ENCODE results near the gene OR5B21. TPM values are rescaled to one million over a fixed set of nuclear protein-coding genes. Genes with fewer than 3 reads are reported as not detected.

Gene OR5B21
- total and polyA plus RNA-seq, 5 donors, result not detected

DNA sequence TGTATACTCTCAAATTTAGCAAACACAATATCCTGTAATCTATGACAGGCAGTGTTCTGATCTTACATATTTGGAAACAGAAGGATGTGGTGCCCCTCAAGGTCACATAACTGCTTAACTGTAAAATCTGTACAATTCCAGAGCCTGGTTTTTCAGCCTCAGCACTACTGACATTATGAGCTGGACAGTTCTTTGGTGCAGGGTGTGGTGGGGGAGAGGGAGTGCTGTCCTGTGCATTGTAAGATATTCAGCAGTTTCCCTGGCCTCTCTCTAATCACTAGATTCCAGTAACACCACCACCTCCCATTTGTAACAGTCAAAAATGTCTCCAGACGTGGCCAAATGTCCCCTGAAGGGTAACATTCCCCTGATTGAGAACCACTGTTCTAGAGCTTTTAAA lies 1.8 kb upstream of the OR5B21 start:
- Histone ChIP-seq H3K27ac (ENCODE audit: low read length) (no peak overlapping the region), H3K9me3 (ENCODE audit: control insufficient read depth, low read length) (no peaks in the 10 kb centered on the region), H3K4me3 (ENCODE audit: low read length) (no peak overlapping the region), H3K4me1 (ENCODE audit: control insufficient read depth, insufficient read depth, low read length) (no peaks in the 10 kb centered on the region), H3K27me3 (ENCODE audit: control insufficient read depth, insufficient read depth) (no peaks in the 10 kb centered on the region)
- intact Hi-C loops (cut with DNase I), result loop anchor here in 1 of 4 donors (10.0 kb wide), 1 partner anchor 1055 kb away; no protein-coding TSS in a partner anchor
- WGBS, result 41% methylated on average over 1 of the region's 1 CpG
- no peak for ATAC-seq
- DNase-seq, result no peak

DNA sequence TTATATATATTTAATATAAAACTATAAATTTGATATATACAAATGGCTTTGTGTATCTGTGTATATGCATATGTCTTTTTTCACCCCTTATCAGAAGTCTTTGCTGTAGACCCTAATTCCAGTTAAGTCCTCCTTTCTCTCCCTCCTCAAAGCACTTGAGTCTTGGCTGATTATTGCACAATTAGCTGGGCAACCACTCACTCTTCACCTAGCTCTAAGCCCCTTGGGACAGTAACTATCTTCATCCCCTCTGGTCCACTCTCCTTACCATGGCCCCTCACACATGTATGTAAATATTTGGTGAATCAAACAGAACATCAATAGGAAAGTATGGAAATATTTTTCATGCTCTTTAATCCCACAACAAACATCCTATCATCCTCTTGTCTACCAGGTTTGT lies 909 bp upstream of the OR5B21 start:
- no peak overlapping the region for H3K4me3 ChIP-seq (ENCODE audit: low read length)
- H3K27ac ChIP-seq (ENCODE audit: low read length), result no peak overlapping the region
- DNase-seq (no peak), ATAC-seq (no peak)
- intact Hi-C loops (cut with DNase I), result no loop called here
- no peaks in the 10 kb centered on the region for H3K9me3 ChIP-seq (ENCODE audit: control insufficient read depth, low read length)
- H3K27me3 ChIP-seq (ENCODE audit: control insufficient read depth, insufficient read depth), result no peaks in the 10 kb centered on the region
- H3K4me1 ChIP-seq (ENCODE audit: control insufficient read depth, insufficient read depth, low read length), result no peaks in the 10 kb centered on the region

DNA sequence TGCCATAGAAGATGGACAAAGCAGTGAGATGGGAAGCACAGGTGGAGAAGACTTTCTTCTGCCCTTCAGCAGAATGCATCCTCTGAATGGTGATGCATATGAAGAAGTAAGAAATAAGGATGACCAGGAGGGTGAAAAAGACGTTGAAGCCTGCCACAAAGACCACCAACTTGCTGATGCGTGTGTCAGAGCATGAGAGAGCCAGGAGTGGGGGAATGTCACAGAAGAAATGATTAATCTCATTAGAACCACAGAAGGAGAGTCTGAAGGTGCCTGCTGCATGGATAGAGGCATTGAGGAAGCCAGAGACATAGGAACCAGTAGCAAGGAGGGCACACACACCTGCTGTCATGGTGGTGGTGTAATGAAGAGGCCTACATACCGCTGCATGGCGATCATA lies 550 bp downstream of the OR5B21 start:
- Histone ChIP-seq H3K9me3 (ENCODE audit: control insufficient read depth, low read length) (no peaks in the 10 kb centered on the region), H3K27ac (ENCODE audit: low read length) (no peak overlapping the region), H3K4me3 (ENCODE audit: low read length) (no peak overlapping the region), H3K4me1 (ENCODE audit: control insufficient read depth, insufficient read depth, low read length) (no peaks in the 10 kb centered on the region), H3K27me3 (ENCODE audit: control insufficient read depth, insufficient read depth) (no peaks in the 10 kb centered on the region)
- DNase-seq (no peak), ATAC-seq (no peak)
- intact Hi-C loops (cut with DNase I), result no loop called here
- 89% methylated on average over 4 of the region's 4 CpGs for WGBS

DNA sequence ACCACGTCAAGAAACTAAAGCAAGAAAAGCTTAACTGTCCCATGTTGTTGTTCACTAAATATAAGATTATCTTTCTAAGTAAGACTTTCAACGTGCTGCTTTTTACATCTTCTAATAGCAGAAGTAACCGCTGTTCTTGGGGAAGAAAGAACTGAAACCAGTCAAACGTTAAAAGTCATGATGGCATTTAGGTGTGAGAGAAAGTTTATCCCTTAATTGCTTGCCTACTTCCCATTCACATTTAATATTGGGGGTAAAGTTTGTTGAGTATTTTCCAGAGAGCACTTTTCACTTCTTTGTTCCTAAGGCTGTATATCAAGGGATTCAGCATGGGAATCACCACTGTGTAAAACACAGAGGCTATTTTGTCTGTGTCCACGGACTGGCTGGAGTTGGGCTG lies 970 bp downstream of the OR5B21 start:
- Histone ChIP-seq H3K4me3 (ENCODE audit: low read length) (no peak overlapping the region), H3K4me1 (ENCODE audit: control insufficient read depth, insufficient read depth, low read length) (no peaks in the 10 kb centered on the region), H3K27me3 (ENCODE audit: control insufficient read depth, insufficient read depth) (no peaks in the 10 kb centered on the region), H3K27ac (ENCODE audit: low read length) (no peak overlapping the region), H3K9me3 (ENCODE audit: control insufficient read depth, low read length) (no peaks in the 10 kb centered on the region)
- DNase-seq, result no peak
- no peak for ATAC-seq
- intact Hi-C loops (cut with DNase I), result no loop called here
- WGBS, result 75% methylated on average over 5 of the region's 5 CpGs

DNA sequence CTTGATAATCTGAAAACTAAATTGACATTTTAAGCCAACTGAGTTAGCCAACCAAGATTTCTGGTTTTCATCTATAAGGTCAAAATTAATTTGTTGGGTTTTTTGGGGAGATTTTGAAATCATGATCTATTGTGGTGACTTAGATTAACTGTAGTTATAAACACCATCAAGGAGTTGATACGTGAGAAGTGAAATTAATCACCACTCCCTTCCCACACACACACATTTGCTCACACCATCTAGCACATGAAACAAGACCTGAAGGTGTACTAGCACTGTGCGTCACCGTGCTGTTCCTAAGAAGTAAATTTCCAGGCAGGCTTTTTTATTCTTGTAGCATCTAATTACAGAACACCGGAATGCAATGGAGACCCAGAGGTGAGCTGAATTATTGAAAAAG lies 2.1 kb downstream of the OR5B21 start:
- Histone ChIP-seq H3K9me3 (ENCODE audit: control insufficient read depth, low read length) (no peaks in the 10 kb centered on the region), H3K4me3 (ENCODE audit: low read length) (no peak overlapping the region), H3K27me3 (ENCODE audit: control insufficient read depth, insufficient read depth) (no peaks in the 10 kb centered on the region), H3K27ac (ENCODE audit: low read length) (no peak overlapping the region), H3K4me1 (ENCODE audit: control insufficient read depth, insufficient read depth, low read length) (no peaks in the 10 kb centered on the region)
- no peak for ATAC-seq
- WGBS, result 90% methylated on average over 4 of the region's 4 CpGs
- DNase-seq, result no peak
- intact Hi-C loops (cut with DNase I), result no loop called here

DNA sequence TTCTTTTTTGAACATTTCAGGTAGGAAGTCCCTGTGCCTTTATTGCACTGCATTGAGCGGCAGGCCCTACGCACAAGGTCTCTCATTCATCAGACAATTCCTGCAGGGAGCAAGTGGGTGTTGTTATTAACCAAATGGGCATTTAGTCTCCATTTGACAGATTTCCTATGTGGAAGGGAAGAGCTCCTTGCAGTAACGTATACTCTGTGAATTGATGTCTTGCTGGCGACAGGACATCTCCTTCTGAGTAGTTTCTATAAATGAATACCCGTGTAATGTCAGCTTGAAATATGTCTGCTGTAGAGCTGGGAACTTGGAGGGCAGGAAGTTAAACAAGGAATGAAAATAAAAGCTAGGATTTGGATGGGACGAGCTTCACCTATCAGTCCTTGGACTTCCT lies 3.7 kb downstream of the OR5B21 start:
- Histone ChIP-seq H3K9me3 (ENCODE audit: control insufficient read depth, low read length) (no peaks in the 10 kb centered on the region), H3K27ac (ENCODE audit: low read length) (no peak overlapping the region), H3K4me3 (ENCODE audit: low read length) (no peak overlapping the region), H3K27me3 (ENCODE audit: control insufficient read depth, insufficient read depth) (no peaks in the 10 kb centered on the region), H3K4me1 (ENCODE audit: control insufficient read depth, insufficient read depth, low read length) (no peaks in the 10 kb centered on the region)
- DNase-seq (no peak), ATAC-seq (no peak)
- WGBS, result 62% methylated on average over 6 of the region's 6 CpGs
- intact Hi-C loops (cut with DNase I), result no loop called here

DNA sequence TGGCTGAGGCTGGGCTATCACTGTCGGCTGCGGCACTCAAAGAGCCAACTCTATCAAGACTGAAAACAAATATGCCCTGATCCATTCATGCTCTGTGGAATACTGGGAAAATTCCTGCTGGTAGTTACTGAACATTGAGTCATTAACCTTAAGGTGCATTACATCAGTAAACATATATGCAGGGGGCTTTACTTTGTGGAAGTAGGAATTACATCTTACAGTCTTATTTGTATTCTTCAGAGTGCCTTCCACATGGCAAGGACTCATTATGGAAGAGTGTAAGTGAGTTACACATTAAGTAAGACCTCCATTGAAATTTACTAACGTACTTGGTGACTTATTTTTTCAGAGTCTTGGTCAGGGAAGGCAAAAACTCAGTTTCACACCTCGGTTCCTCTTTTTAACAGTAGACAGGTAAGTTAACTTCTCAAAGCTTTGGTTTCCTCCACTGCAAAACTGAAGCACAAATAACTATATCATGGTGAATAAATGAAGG lies 4.5 kb downstream of the OR5B21 start:
- Histone ChIP-seq H3K4me1 (ENCODE audit: control insufficient read depth, insufficient read depth, low read length) (no peaks in the 10 kb centered on the region), H3K27ac (ENCODE audit: low read length) (no peak overlapping the region), H3K9me3 (ENCODE audit: control insufficient read depth, low read length) (no peaks in the 10 kb centered on the region), H3K4me3 (ENCODE audit: low read length) (no peak overlapping the region), H3K27me3 (ENCODE audit: control insufficient read depth, insufficient read depth) (no peaks in the 10 kb centered on the region)
- DNase-seq (no peak), ATAC-seq (no peak)
- 88% methylated on average over 4 of the region's 4 CpGs for WGBS
- intact Hi-C loops (cut with DNase I), result no loop called here

DNA sequence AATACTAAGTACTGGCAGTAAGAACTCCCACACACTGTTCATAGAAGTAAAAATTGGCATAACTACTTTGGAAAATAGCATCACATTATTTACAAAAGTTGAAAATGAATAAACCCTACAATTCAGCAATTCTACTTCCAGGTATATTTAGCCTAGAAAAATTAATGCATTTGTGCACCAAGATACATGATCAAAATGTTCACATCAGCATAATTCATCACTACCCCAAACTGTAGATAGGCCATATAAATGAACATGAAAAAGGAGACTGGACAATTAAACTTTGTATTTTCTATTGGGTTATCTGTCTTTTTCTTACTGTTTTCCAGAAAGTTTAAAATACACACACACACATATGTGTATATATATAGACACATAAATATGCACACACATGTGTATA lies 5.9 kb downstream of the OR5B21 start:
- Histone ChIP-seq H3K27ac (ENCODE audit: low read length) (no peak overlapping the region), H3K4me1 (ENCODE audit: control insufficient read depth, insufficient read depth, low read length) (no peaks in the 10 kb centered on the region), H3K9me3 (ENCODE audit: control insufficient read depth, low read length) (no peaks in the 10 kb centered on the region), H3K4me3 (ENCODE audit: low read length) (no peak overlapping the region), H3K27me3 (ENCODE audit: control insufficient read depth, insufficient read depth) (no peaks in the 10 kb centered on the region)
- no peak for ATAC-seq
- no peak for DNase-seq
- intact Hi-C loops (cut with DNase I), result no loop called here

DNA sequence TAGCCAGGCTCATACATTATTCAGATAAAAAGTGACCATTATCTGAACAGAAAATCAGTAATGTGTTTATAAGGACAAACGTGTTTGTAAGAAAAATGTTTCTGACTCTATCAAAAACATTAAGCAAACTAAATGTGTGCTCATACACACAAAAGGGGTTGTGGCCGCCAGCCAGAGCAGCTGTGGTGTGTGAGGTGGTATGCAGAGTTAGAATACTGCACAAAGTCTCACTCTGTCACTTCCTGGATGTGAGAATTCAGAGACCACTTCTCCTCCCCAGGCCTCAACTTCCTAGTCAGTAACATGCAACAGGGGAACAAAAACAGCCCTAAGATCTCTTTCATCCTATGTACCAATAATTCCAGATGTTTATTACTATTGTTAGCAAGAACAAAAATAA lies 9.4 kb downstream of the OR5B21 start:
- 36% methylated on average over 2 of the region's 2 CpGs for WGBS
- DNase-seq, result no peak
- Histone ChIP-seq H3K27me3 (ENCODE audit: control insufficient read depth, insufficient read depth) (no peaks in the 10 kb centered on the region), H3K27ac (ENCODE audit: low read length) (no peak overlapping the region), H3K4me1 (ENCODE audit: control insufficient read depth, insufficient read depth, low read length) (no peaks in the 10 kb centered on the region), H3K4me3 (ENCODE audit: low read length) (no peak overlapping the region), H3K9me3 (ENCODE audit: control insufficient read depth, low read length) (no peaks in the 10 kb centered on the region)
- ATAC-seq, result no peak
- intact Hi-C loops (cut with DNase I), result no loop called here

DNA sequence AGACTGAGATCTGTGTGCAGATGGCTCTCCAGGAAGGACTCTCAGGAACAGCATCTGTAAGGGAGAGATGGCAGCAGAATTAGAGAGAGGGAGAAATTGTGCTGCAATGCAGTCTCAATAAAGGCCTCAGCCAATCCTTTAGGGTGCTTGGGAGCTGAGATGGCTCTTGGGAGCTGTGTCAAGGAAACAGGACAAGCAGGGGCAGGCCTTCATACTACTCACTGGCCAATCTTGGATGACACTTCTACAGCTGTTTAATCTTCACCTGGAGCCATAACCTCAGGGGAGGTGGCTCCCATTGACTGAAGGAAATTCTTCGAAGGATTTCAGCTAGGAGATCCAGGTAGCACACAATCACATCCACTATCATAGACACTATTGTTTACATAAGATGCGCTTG lies 10.0 kb downstream of the OR5B21 start:
- H3K4me3 ChIP-seq (ENCODE audit: low read length), result no peak overlapping the region
- H3K4me1 ChIP-seq (ENCODE audit: control insufficient read depth, insufficient read depth, low read length), result no peaks in the 10 kb centered on the region
- H3K9me3 ChIP-seq (ENCODE audit: control insufficient read depth, low read length), result no peaks in the 10 kb centered on the region
- 88% methylated on average over 2 of the region's 2 CpGs for WGBS
- no peak for ATAC-seq
- no peak overlapping the region for H3K27ac ChIP-seq (ENCODE audit: low read length)
- no peaks in the 10 kb centered on the region for H3K27me3 ChIP-seq (ENCODE audit: control insufficient read depth, insufficient read depth)
- intact Hi-C loops (cut with DNase I), result no loop called here
- DNase-seq, result no peak

DNA sequence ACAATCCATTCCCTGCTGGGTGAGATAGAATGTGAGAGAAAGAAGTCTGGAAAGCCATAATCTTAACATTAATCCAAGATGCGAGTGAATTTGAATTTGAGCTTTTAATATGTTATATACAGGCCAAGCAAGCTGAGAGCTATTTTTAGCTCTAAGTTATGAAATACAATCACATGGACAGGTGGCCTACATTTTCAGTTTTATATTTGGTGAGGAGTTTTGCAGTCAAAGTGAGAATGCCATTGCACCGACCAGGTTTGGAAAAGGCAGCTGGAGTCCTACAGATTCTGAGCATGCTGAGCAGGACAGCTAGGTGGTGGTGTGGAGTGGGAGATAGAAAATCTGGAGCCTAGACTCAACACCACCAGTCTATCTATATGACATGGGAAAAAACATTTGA lies 12.0 kb downstream of the OR5B21 start:
- Histone ChIP-seq H3K4me3 (ENCODE audit: low read length) (no peak overlapping the region), H3K9me3 (ENCODE audit: control insufficient read depth, low read length) (no peaks in the 10 kb centered on the region), H3K4me1 (ENCODE audit: control insufficient read depth, insufficient read depth, low read length) (no peaks in the 10 kb centered on the region), H3K27me3 (ENCODE audit: control insufficient read depth, insufficient read depth) (no peaks in the 10 kb centered on the region), H3K27ac (ENCODE audit: low read length) (no peak overlapping the region)
- 56% methylated on average over 2 of the region's 2 CpGs for WGBS
- ATAC-seq (no peak), DNase-seq (no peak)
- intact Hi-C loops (cut with DNase I), result no loop called here

DNA sequence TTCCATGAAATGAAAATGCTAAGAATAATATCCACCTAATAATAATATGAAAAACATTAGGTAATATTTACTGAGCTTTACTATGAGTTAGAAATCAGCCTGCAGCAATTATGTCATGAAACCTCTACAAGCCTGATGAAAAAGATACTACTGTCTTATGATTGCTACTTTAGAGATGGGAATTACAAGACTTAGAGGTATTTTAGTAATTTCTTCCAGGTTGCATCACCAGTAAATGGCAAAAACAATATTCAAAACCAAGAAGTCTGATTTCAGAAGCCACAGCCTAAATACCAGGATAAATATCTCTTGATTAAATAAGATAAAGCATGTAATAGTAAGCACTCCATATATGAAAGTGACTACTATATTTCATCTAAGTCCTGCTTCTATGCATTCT lies 13.8 kb downstream of the OR5B21 start:
- no peak overlapping the region for H3K27ac ChIP-seq (ENCODE audit: low read length)

More for the DNA sequence above, 13.8 kb downstream of the OR5B21 start:
- no peaks in the 10 kb centered on the region for H3K27me3 ChIP-seq (ENCODE audit: control insufficient read depth, insufficient read depth)
- H3K4me3 ChIP-seq (ENCODE audit: low read length), result no peak overlapping the region
- intact Hi-C loops (cut with DNase I), result no loop called here
- DNase-seq (no peak), ATAC-seq (no peak)
- no peaks in the 10 kb centered on the region for H3K4me1 ChIP-seq (ENCODE audit: control insufficient read depth, insufficient read depth, low read length)
- H3K9me3 ChIP-seq (ENCODE audit: control insufficient read depth, low read length), result no peaks in the 10 kb centered on the region

Data from right cardiac atrium (tissue), 5 donors.